GM23338 (cell line): Measurements from ENCODE around the gene GIPC2. TPM values are rescaled to one million over a fixed set of nuclear protein-coding genes. Genes with fewer than 3 reads are reported as not detected.

Source experiments
- ATAC-seq: fragments of 200-7000 bp; cut with Tn5 transposase; 3 replicates; pipeline ENCODE4 v1.9.1; 2020
- DNase-seq: peaks from one replicate; pipeline ENCODE4 v3.0.0-alpha.2; 2015; ENCODE audit warnings: low spot score
- H2AFZ ChIP-seq: fragments of 200-600 bp; sonication (generic); 2 replicates; pipeline ENCODE4 v1.8.0; 2016; ENCODE audit warnings: antibody characterized with exemption, mild to moderate bottlenecking, moderate library complexity
- H3F3A ChIP-seq: fragments of 200-600 bp; sonication (generic); replicated peaks from 2 replicates; pipeline ENCODE4 v1.8.0; 2017; ENCODE audit warnings: antibody characterized with exemption, mixed run types, low read depth
- H3K27ac ChIP-seq: fragments of 200-600 bp; sonication (generic); 2 replicates; pipeline ENCODE4 v1.6.1; 2016; ENCODE audit warnings: low read depth
- H3K27me3 ChIP-seq: fragments of 200-600 bp; sonication (generic); 2 replicates; pipeline ENCODE4 v1.8.0; 2016; ENCODE audit warnings: mild to moderate bottlenecking, mixed run types, moderate library complexity; ENCODE audit not compliant: insufficient read depth
- H3K36me3 ChIP-seq: fragments of 200-600 bp; sonication (generic); 2 replicates; pipeline ENCODE4 v1.8.0; 2016; ENCODE audit warnings: mild to moderate bottlenecking; ENCODE audit not compliant: insufficient read depth
- H3K4me1 ChIP-seq: fragments of 200-600 bp; sonication (generic); 2 replicates; pipeline ENCODE4 v1.8.0; 2016; ENCODE audit warnings: mild to moderate bottlenecking, moderate library complexity; ENCODE audit not compliant: insufficient read depth
- H3K4me2 ChIP-seq: fragments of 200-600 bp; sonication (generic); 2 replicates; pipeline ENCODE4 v1.7.1; 2017; ENCODE audit warnings: mixed run types
- H3K4me3 ChIP-seq: fragments of 200-600 bp; sonication (generic); 2 replicates; pipeline ENCODE4 v1.6.1; 2016; ENCODE audit warnings: mixed run types
- H3K79me2 ChIP-seq: fragments of 200-600 bp; sonication (generic); replicated peaks from 2 replicates; pipeline ENCODE4 v1.8.0; 2017; ENCODE audit warnings: mild to moderate bottlenecking; ENCODE audit not compliant: insufficient read depth
- H3K9me2 ChIP-seq: fragments of 200-600 bp; sonication (generic); 2 replicates; pipeline ENCODE4 v1.8.0; 2017; ENCODE audit not compliant: insufficient read depth
- H4K20me1 ChIP-seq: fragments of 200-600 bp; sonication (generic); replicated peaks from 2 replicates; pipeline ENCODE4 v1.8.0; 2017; ENCODE audit warnings: mild to moderate bottlenecking; ENCODE audit not compliant: insufficient read depth
- H3K27ac Mint-ChIP-seq: 2 replicates; pipeline ENCODE4 v1.8.0; 2020; ENCODE audit warnings: inconsistent platforms, mild to moderate bottlenecking, moderate library complexity, mixed read lengths
- H3K27me3 Mint-ChIP-seq: 3 replicates; pipeline ENCODE4 v1.8.0; 2022; ENCODE audit warnings: low read depth, mild to moderate bottlenecking, moderate library complexity, mixed read lengths, inconsistent platforms; ENCODE audit not compliant: insufficient read depth, poor library complexity
- H3K36me3 Mint-ChIP-seq: 3 replicates; pipeline ENCODE4 v1.8.0; 2021; ENCODE audit warnings: low read depth, mild to moderate bottlenecking, inconsistent platforms, moderate library complexity, mixed read lengths
- H3K4me1 Mint-ChIP-seq: 3 replicates; pipeline ENCODE4 v1.8.0; 2020; ENCODE audit warnings: mild to moderate bottlenecking, inconsistent platforms, mixed read lengths
- H3K4me3 Mint-ChIP-seq: 3 replicates; pipeline ENCODE4 v1.8.0; 2021; ENCODE audit warnings: moderate library complexity, mild to moderate bottlenecking, inconsistent platforms, mixed read lengths
- H3K9me3 Mint-ChIP-seq: 3 replicates; pipeline ENCODE4 v1.8.0; 2020; ENCODE audit warnings: moderate library complexity, mild to moderate bottlenecking, inconsistent platforms, mixed read lengths
- CREB1 ChIP-seq: fragments of 250-450 bp; sonication (Bioruptor Pico); IDR thresholded peaks from 2 replicates; pipeline ENCODE4 v1.5.0; 2020; ENCODE audit warnings: low read depth, mild to moderate bottlenecking, moderate library complexity
- CTCF ChIP-seq, 2 experiments: fragments of 200-600 bp in 1 of 2; sonication (generic) in 1 of 2; conservative IDR thresholded peaks; 2 replicates each; pipeline versions ENCODE4 v1.5.1 to v1.6.1; 2016 to 2017; ENCODE audit warnings: antibody characterized with exemption in 2 of 2, low read depth in 2 of 2, mild to moderate bottlenecking in 2 of 2, moderate library complexity in 1 of 2
- ETS1 ChIP-seq: IDR thresholded peaks from 2 replicates; pipeline ENCODE4 v1.6.1; 2016; ENCODE audit warnings: antibody characterized with exemption
- EZH2 ChIP-seq: fragments of 200-600 bp; sonication (generic); IDR thresholded peaks from one replicate; pipeline ENCODE4 v1.8.0; 2017; ENCODE audit warnings: antibody characterized with exemption, mild to moderate bottlenecking, low read depth; ENCODE audit not compliant: unreplicated experiment
- EZH2phosphoT487 ChIP-seq: fragments of 200-600 bp; sonication (generic); IDR thresholded peaks from one replicate; pipeline ENCODE4 v1.8.1; 2018; ENCODE audit warnings: antibody characterized with exemption; ENCODE audit not compliant: unreplicated experiment
- JUNB ChIP-seq: IDR thresholded peaks from one replicate; pipeline ENCODE4 v1.6.1; 2016; ENCODE audit warnings: antibody characterized with exemption; ENCODE audit not compliant: unreplicated experiment
- NANOG ChIP-seq: IDR thresholded peaks from 2 replicates; pipeline ENCODE4 v1.6.1; 2016; ENCODE audit warnings: antibody characterized with exemption, borderline replicate concordance
- POLR2AphosphoS5 ChIP-seq: IDR thresholded peaks from 2 replicates; pipeline ENCODE4 v1.6.1; 2016; ENCODE audit warnings: antibody characterized with exemption, low read depth
- REST ChIP-seq: IDR thresholded peaks from one replicate; pipeline ENCODE4 v1.6.1; 2018; ENCODE audit warnings: antibody characterized with exemption; ENCODE audit not compliant: unreplicated experiment
- ZNF114 ChIP-seq: fragments of 250-450 bp; sonication (Bioruptor Pico); IDR thresholded peaks from 2 replicates; pipeline ENCODE4 v1.5.0; 2020; ENCODE audit warnings: mild to moderate bottlenecking, moderate library complexity
- ZNF331 ChIP-seq: fragments of 250-450 bp; sonication (Bioruptor Pico); IDR thresholded peaks from 2 replicates; pipeline ENCODE4 v1.5.0; 2020; ENCODE audit warnings: low read depth, mild to moderate bottlenecking, moderate library complexity
- ZNF462 ChIP-seq: fragments of 250-450 bp; sonication (Bioruptor Pico); IDR thresholded peaks from 2 replicates; pipeline ENCODE4 v1.5.0; 2020; ENCODE audit warnings: mild to moderate bottlenecking, moderate library complexity
- polyA plus RNA-seq: library from polyadenylated mRNA; unstranded; fragments of >200 nt; fragmentation: Nextera tagmentation; extraction: Ambion mirVana; gene quantifications from 2 replicates; pipeline ENCODE4 v1.2.1, GENCODE V29; 2016
- total RNA-seq: library from RNA; depleted of rRNA; stranded (reverse); fragments of >200 nt; shearing (Covaris generic); gene quantifications from 2 replicates; pipeline ENCODE4 v1.2.3, GENCODE V29; 2014

The GIPC2 gene
- total and polyA plus RNA-seq, 2 experiments from 2014 or later: 1.2 to 1.5 TPM

- no peaks in the 10 kb centered on the region for H3K9me2 ChIP-seq
- peak; percentile 36; the same call in 2 of the 3 replicates for ATAC-seq
- H3K4me1 ChIP-seq: 0 out of 2 replicates have a peak, but pooled peaks cover 7% of the 10 kb centered on the region
- no peak overlapping the region for H2AFZ ChIP-seq
- Mint-ChIP-seq H3K9me3 (no peaks in the 10 kb centered on the region), H3K36me3 (no peaks in the 10 kb centered on the region), H3K27ac (0 out of 2 replicates have a peak overlapping the region, but pooled peaks have one; percentile 76), H3K27me3 (peaks cover 2% of the 10 kb centered on the region), H3K4me3 (no peak overlapping the region), H3K4me1 (peaks cover 11% of the 10 kb centered on the region)
- H3K27me3 ChIP-seq: no peaks in the 10 kb centered on the region
- no peak overlapping the region for H3K27ac ChIP-seq
- H3K79me2 ChIP-seq: no peaks in the 10 kb centered on the region
- H3K36me3 ChIP-seq: no peaks in the 10 kb centered on the region
- TF ChIP-seq CTCF (conservative IDR thresholded peaks at IDR 0.05; ENCODE audit: low read depth in 2 of 2): no peak
- TF ChIP-seq REST: no peak
- no peak for TF ChIP-seq CREB1
- no peak for TF ChIP-seq NANOG
- TF ChIP-seq ZNF462 (CRISPR knock-in tag): no peak
- no peak for TF ChIP-seq ZNF114
- TF ChIP-seq JUNB: no peak
- no peak for TF ChIP-seq POLR2AphosphoS5
- TF ChIP-seq ZNF331 (CRISPR knock-in tag): no peak
- no peak for TF ChIP-seq EZH2phosphoT487
- TF ChIP-seq ETS1: no peak
- TF ChIP-seq EZH2: no peak
- 0 out of 2 replicates have a peak overlapping the region, but pooled peaks have one; percentile 7 for H3K4me2 ChIP-seq
- no peaks in the 10 kb centered on the region for H3F3A ChIP-seq
- no peak overlapping the region for H3K4me3 ChIP-seq
- H4K20me1 ChIP-seq: no peaks in the 10 kb centered on the region
- peak; percentile 29 for DNase-seq
These were observed 55.7 kb downstream of the GIPC2 start for GRCh38 chr1:78101514-78101913.
